GM21390 (cell line): ENCODE results near the gene MCC.
"Not testable (repeated sequence)": the region's sequence is repeated elsewhere in the genome, so short reads cannot be mapped to it uniquely, and the experiment has no call there.

ENCODE experiments used
- ATAC-seq: cut with Tn5 transposase; IDR thresholded peaks from one replicate; pipeline ENCODE4 v1.9.1; 2021; ENCODE audit not compliant: unreplicated experiment

The MCC gene

DNA sequence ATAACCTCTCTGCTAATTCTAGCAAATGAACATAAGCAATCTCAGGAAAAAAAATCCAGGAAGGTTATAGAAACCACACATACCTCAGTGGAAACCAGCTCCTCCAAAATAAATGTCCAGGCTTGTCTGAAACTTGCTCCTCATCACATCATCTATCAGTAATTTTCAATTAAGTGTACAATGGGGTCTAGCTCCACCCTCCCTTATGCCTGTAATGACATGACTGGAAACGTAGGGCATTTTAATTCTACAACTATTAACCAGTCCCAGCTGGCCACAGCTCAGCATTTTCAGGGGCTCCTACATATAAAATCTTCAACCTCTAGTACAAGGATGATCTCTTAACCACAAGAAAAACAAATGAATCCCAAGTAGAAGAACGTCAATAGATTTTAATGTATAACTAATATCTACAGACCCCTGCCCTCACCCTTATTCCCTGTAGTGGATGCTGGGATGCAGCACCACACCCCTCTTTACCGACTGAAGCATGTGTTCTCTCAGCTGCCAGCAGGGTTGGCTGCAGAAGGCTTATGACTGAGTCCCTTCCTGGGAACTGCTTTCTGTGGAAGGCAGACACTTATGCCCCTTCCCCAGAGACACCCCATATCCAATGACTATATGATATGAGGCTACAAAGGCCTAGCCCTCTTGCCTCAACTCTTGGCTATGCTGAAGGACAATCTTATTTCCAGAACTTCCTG lies 60.2 kb downstream of the MCC start:
- ATAC-seq = no peak

- ATAC-seq = no peak
Measured at GRCh38 chr5:113425909-113426308, 62.3 kb downstream of the MCC start.

DNA sequence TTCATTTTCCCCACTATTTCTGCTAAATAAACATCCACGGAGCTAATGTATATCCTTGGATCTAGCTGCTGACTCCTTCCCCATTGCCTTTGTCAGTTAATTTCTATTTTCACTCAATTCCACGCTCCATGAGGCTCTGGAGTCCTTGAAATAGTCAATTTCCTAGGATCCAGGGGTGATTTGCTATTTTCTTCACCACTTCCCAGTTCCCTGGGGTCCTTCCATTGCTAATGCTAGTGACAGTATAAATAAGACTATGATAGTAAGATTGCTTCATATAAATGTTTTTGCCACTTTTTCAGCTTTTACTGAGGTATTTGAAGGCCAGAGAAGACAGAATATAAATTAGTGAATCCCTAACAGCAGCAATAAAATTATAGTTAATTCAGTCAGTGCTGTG lies 66.6 kb downstream of the MCC start:
- no peak for ATAC-seq

- ATAC-seq = no peak
Measured at GRCh38 chr5:113405530-113405929, 82.7 kb downstream of the MCC start.

- no peak for ATAC-seq
Measured at GRCh38 chr5:113404269-113404668, 84.0 kb downstream of the MCC start.

DNA sequence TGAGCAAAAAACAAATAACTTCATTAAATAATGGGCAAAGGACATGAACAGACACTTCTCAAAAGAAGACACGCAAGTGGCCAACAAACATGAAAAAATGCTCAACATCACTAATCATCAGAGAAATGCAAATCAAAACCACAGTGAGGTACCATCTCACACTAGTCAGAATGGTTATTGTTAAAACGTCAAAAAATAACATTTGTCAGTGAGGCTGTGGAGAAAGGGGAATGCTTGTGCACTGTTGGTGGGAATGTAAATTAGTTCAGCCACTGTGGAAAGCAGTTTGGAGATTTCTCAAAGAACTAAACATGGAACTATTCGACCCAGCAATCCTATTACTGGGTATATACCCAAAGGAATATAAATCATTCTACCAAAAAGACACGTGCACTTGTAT lies 90.3 kb downstream of the MCC start:
- not testable (repeated sequence) for ATAC-seq

DNA sequence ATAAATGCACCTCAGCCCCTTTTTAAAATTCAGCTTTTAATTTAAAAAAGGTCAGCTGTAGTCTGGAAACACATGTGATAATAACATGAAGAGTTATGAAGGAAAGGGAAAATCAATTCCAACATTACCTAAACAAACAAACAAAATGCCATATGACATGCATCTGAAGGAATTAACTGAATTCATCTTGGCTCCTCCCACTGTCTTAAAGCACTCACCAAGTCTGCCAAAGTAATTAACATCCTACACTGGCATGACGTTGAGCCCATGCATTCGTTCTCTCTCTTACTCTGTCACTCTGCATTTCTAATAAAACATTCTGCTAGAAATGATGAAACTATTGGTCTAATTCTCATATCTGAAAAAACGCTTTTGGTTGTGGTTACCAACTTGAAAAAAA lies 91.2 kb downstream of the MCC start:
- ATAC-seq = no peak

DNA sequence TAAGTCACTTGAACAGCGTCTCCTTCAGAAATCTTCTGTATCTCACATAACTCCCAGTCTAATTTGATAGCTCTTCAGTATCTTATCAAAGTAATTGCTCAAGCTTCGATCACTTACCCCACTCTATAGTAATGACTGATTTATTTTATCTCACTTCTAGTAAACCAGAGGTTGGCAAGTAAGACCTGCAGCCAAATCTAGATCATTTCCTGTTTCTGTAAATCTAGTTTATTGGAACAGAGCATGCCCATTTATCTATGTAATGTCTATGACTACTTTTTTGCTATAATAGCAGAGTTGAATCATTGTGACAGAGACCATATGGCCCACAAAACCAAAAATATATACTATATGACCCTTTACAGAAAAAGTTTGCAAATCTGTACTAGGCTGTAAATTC lies 93.6 kb downstream of the MCC start:
- no peak for ATAC-seq

DNA sequence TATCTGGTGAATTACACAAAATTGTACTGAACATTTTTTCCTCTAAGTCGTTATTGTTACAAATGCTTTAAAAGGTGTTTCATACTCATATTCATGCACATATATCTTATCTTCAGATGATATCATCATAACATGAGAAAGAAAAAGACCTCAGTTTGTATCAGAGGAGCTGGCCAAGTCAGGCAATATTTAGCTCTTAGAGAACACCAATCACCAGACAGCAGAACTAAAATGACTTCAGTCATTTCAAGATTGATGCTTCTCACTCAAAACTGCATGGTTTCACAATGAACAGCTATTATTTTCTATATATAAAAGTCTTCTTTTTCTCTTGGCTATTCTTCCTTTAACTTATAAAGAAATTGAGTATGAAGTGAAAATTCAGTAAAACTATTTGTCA lies 98.0 kb downstream of the MCC start:
- ATAC-seq = no peak

DNA sequence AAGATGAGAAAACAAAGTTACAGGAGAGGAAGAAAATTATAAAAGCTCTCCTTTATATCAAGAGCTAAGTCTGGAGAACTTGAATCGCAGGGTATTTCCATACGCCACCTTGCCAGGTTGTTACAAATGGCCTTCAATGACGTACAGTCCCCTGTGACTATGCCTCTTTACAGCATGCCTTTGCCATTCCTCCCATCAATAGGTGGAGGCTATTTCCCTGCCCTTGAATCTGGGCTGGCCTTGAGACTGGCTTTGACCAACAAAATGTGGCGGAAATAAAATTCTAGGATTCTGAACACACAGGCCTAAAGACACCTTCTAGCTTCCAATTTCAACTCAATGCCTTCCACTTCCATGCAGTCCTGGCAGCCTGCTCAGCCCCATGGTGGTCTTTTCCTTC lies 99.1 kb downstream of the MCC start:
- no peak for ATAC-seq

- ATAC-seq = no peak
Measured at GRCh38 chr5:113387844-113388243, 100.4 kb downstream of the MCC start.

- ATAC-seq = no peak
Measured at GRCh38 chr5:113384782-113385285, 103.4 kb downstream of the MCC start.

- no peak for ATAC-seq
Measured at GRCh38 chr5:113382731-113383130, 105.5 kb downstream of the MCC start.

DNA sequence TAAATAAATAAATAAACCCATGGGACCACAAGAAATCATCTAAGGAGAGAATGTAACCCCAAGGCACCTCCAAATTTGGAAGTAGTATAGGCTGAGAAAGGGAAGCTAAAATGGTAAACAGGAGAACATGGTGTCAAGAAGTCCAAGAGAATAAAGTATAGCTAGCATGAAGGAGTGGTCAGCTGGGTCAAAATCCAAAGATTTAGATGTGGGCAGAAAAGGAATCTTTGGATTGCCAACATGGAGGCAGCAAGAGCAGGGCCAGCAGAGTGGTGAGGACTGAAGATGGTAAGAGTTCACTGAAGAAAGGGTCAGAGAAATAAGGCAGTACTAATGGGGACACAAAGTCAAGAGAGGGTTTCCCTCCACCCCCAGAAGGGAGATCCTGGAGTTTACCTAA lies 106.5 kb downstream of the MCC start:
- ATAC-seq = no peak

GRCh38 chr5:113380807-113381326 lies 107.4 kb downstream of the MCC start:
- ATAC-seq = no peak

GRCh38 chr5:113379936-113380806 lies 108.1 kb downstream of the MCC start:
- no peak for ATAC-seq

DNA sequence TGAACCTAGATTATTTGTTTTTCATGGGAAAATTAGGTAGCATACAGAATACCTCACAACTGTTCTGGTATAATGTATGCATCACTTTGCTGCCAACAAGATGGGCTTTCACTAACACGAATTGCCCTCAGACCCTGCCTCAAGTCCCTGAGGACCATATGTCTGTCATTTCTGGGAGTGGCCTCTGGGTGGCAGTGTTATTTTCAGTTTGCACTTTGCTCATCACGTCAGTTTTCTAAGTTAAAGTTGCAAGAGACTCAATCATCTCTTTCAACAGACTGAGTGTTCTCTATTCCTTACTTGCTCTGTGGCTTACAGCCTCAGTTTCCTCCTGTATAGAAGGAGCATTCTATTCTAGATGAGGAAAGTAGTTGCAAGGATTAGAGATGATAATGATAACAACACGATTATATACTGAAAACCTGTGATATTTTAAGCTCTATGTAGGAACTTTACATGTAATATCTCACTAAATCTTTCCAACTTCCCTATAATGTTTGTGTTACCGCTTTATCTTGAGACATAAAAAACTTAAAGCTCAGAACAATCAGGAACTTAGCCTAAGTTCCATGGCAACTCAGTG lies 109.2 kb downstream of the MCC start:
- ATAC-seq = peak; percentile 86

DNA sequence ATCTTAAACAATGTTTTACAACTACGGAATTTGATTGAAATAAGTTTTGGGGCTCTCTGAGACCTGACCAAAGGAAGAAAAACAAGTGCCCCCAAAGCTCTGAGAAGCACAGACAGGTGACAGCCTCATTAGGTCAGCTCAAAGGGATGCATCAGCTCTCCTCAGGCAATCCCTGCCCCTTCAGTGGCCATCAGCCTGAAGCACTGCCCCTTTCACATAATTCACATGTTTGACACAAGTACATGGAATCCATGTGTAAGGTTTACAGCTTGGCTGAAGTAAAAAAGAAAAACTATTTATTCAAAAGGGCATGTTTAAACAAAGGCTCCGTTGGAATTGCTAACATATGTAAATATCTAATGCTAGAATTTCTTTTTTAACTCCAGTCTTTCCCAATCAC lies 109.7 kb downstream of the MCC start:
- no peak for ATAC-seq

GRCh38 chr5:113378081-113378480 lies 110.2 kb downstream of the MCC start:
- ATAC-seq = no peak

- ATAC-seq = no peak
Measured at GRCh38 chr5:113376640-113377039, 111.6 kb downstream of the MCC start.

GRCh38 chr5:113375480-113376060 lies 112.7 kb downstream of the MCC start:
- ATAC-seq = no peak
